D721Med (cell line): ENCODE results near the gene FUBP3.

Source experiments
- DNase-seq: peaks from one replicate; pipeline ENCODE4 v3.0.0; 2011; ENCODE audit warnings: low spot score; ENCODE audit not compliant: insufficient read length
- FAIRE-seq: peaks from 2 replicates; lab custom pipeline; 2011; peaks lifted over from hg19 to GRCh38; lab: Jason Lieb, UNC
- TF ChIP-seq, protein P1 (sequence below): IDR thresholded peaks from 2 replicates; pipeline ENCODE4 v1.5.1; 2012; ENCODE audit warnings: mild to moderate bottlenecking, control low read depth; ENCODE audit not compliant: insufficient read depth; ENCODE audit errors: missing control alignments

FUBP3 gene

DNA sequence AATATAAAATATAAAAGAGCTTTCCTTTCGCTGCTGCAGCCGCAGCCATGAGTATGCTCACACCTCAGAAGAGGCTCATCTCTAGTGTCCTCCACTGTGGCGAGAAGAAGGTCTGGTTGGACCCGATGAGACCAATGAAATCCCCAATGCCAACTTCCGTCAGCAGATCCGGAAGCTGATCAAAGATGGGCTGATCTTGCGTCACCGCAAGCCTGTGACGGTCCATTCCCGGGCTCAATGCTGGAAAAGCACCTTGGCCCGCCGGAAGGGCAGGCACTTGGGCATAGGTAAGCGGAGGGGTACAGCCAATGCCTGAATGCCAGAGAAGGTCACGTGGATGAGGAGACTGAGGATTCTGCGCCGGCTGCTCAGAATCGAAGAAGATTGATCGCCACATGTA, 72.4 kb downstream of the FUBP3 start:
- FAIRE-seq (no peak), DNase-seq (no peak)
- TF ChIP-seq, protein P1, sequence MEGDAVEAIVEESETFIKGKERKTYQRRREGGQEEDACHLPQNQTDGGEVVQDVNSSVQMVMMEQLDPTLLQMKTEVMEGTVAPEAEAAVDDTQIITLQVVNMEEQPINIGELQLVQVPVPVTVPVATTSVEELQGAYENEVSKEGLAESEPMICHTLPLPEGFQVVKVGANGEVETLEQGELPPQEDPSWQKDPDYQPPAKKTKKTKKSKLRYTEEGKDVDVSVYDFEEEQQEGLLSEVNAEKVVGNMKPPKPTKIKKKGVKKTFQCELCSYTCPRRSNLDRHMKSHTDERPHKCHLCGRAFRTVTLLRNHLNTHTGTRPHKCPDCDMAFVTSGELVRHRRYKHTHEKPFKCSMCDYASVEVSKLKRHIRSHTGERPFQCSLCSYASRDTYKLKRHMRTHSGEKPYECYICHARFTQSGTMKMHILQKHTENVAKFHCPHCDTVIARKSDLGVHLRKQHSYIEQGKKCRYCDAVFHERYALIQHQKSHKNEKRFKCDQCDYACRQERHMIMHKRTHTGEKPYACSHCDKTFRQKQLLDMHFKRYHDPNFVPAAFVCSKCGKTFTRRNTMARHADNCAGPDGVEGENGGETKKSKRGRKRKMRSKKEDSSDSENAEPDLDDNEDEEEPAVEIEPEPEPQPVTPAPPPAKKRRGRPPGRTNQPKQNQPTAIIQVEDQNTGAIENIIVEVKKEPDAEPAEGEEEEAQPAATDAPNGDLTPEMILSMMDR: no peak

DNA sequence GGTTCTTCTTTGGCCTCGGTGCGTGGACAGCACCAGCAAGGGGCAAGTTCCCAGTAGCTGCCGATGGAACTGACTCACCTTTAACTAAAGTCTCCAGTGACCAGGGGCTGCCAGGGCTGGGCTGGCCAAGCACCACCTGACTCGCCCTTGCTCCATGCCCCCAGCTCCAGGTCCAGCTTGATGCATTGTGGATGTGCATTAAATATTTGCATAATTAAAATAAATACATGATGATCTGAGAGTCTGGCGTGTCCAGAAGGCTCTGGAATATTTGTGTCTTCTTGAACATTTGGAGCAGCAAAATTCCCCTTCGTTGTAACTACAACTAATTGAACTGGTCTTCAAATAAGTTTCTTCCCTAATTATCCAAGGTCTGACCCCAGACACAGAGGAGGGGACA, 75.5 kb downstream of the FUBP3 start:
- TF ChIP-seq, protein P1: no peak
- DNase-seq: no peak
- no peak for FAIRE-seq

DNA sequence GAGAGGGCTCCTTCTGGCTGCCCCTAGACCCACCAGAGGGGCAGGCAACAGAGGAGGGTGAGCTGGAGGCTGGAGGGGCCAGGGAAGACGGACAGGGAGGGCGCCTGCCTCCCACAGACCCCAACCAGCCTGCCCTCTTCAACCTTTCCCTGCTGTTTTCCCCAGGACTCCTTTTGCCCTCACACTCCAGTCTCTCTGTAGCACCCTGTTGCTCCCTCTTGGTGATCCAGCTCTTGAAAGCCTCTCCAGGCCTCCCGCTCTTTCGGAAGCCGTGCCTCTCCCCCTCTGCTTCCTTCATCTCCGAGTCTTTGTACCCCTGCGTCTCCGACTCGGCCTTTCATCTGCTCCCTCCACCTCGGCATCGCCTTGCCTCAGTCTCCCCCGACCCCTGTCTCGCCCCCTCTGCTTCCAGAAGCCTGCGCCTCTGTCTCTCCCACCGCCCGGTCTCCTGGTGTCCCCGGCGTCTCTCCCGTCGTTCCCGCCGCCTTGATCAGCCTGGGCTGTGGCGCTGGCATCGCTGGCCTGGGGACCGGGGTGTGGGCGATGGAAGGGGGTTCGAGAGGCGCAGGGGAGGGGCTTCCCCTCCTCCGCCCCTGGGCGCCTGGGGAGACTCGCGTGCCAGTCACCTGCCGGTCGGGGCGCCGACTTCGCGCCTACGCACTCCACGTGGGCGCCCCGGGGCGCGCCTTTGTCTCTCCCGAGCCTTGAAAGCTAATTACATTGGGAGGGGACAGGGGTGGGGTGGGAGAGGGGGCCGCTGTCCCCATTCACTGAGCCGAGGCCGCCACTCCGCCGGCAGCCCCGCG, 79.7 kb downstream of the FUBP3 start:
- FAIRE-seq (no peak), DNase-seq (no peak)
- TF ChIP-seq, protein P1: no peak

DNA sequence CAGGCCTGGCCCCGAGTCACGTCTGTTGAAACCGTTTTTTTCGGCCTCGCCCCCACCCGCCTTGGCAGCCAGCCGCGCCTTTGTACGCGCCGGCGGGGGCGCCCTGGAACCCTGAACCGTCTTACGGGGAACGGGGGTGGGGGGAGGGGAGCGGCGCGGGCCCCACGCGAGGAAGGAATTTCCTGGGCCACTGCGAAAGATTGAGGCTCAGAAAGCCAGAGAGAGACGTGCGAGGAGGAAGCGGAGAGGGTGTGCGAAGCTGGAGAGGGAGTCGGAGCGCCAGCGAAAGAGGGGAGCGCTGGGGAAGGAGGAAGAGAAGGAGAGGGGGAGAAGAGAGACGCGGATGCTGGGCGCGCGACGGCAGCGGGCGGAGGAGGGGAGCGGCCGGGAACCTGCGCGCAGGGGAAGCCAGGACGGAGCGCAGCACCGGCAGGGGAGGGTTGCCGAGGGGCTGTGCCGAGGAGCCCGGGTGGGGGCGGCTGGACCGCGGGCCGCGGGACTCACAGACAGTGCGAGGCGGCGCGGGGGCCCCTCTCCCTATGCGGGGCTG, 80.4 kb downstream of the FUBP3 start:
- TF ChIP-seq, protein P1: no peak
- FAIRE-seq (no peak), DNase-seq (no peak)

DNA sequence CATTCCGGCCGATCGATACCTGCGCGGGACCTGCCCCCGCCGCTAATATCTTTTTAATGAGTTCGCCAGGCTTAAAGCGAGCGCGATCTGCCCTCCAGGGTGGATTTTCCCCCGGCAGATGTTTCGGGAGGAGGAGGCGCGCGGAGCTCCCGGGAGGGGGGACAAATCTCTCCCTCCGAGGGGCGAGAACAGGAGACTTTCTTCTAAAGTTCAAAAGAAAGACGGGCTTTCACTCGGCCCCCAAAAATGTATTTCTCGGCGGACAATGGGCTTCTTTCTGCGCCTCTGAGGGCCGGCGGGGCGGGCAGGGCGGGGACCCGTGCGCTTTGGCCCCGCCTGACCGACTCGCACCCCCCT, 80.9 kb downstream of the FUBP3 start:
- no peak for FAIRE-seq
- TF ChIP-seq, protein P1: no peak
- DNase-seq: no peak

DNA sequence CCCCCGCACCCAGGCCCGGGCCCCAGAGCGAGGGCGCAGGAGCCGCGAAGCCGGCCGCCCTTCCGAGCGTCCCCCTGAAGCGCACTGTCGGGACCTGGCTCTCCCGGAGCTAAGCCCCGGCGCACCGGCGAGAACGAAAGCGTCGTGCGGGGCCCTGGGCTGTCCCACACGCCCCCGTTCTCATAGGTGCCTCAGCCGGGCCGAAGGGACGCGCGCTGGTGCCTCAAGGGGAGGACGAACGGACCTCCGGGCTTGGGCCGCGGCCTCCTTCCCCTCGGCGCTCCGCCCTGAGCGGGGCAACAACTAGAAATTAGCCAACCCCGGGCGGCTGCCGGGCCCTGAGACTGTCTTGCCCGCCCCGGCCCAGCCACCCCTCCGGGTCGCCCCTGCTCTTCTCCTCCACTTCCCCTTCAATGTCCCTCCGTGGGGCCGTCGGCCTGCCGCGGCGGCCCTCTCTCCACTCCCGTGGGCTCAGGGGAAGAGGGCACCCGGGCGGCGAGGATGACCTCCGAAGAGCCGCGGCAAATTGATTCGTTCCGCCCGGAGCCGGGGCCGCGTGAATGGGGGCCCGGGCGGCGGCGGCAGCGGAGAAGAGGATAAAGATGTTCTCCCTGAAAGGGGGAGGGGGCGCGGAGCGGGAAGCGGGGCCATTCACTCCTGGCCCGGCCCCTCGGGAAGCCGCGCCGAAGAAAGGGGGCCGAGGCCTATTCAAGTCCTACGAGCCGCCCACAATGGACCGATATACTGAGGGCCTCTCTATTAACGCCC, 81.5 kb downstream of the FUBP3 start:
- no peak for DNase-seq
- FAIRE-seq: no peak

More for the DNA sequence above, 81.5 kb downstream of the FUBP3 start:
- TF ChIP-seq, protein P1: no peak
